ENCODE measurements around the gene ARF3. TPM values are rescaled to one million over a fixed set of nuclear protein-coding genes. Genes with fewer than 3 reads are reported as not detected.

The ARF3 gene
- total and polyA plus RNA-seq, 2 of the 13 experiments (the other 11 are each of a cell fraction or from before 2014, with no cell fraction given), result 53.8 to 57.9 TPM

GRCh38 chr12:48980953-48981756 lies 23.9 kb upstream of the ARF3 start (continued):
- TF ChIP-seq ZFP91 (CRISPR knock-in tag; IDR thresholded peaks at IDR 0.05; ENCODE audit: borderline replicate concordance), result peak; percentile 33; the same call in 1 of the 2 replicates
- TF ChIP-seq ZNF326 (CRISPR knock-in tag; IDR thresholded peaks at IDR 0.05; ENCODE audit: borderline replicate concordance), result no peak
- 0 out of 2 replicates have a peak, but pooled peaks have one; percentile 6 for TF ChIP-seq MNT (IDR thresholded peaks at IDR 0.05)
- no peak for TF ChIP-seq TEF (CRISPR knock-in tag; IDR thresholded peaks at IDR 0.05)
- peak; percentile 32; the same call in 1 of the 2 replicates for TF ChIP-seq ZNF747 (CRISPR knock-in tag; IDR thresholded peaks at IDR 0.05; ENCODE audit: borderline replicate concordance)
- peak; percentile 12 for TF ChIP-seq HNRNPLL (IDR thresholded peaks at IDR 0.05; ENCODE audit: low read depth, low read length, poor library complexity, severe bottlenecking)
- no peak for TF ChIP-seq SP4 (CRISPR knock-in tag; IDR thresholded peaks at IDR 0.05)
- TF ChIP-seq ZBTB8A (CRISPR knock-in tag; IDR thresholded peaks at IDR 0.05; ENCODE audit: borderline replicate concordance, low read depth), result no peak
- TF ChIP-seq PRDM15 (CRISPR knock-in tag; IDR thresholded peaks at IDR 0.05), result 0 out of 2 replicates have a peak, but pooled peaks have one; percentile 4
- 0 out of 2 replicates have a peak, but pooled peaks have one; percentile 46 for TF ChIP-seq HNRNPL (IDR thresholded peaks at IDR 0.05; ENCODE audit: low read depth, low read length)
- no peak for TF ChIP-seq CREB3 (CRISPR knock-in tag; IDR thresholded peaks at IDR 0.05)
- TF ChIP-seq ZNF329 (CRISPR knock-in tag; IDR thresholded peaks at IDR 0.05; ENCODE audit: low read depth), result 0 out of 2 replicates have a peak, but pooled peaks have one; percentile 2

All from HepG2 (cell line).